ENCODE data around the gene TTYH2. TPM values are rescaled to one million over a fixed set of nuclear protein-coding genes. Genes with fewer than 3 reads are reported as not detected.

TTYH2 gene
- total RNA-seq, 1 donor from 2014 or later = 3.4 TPM

DNA sequence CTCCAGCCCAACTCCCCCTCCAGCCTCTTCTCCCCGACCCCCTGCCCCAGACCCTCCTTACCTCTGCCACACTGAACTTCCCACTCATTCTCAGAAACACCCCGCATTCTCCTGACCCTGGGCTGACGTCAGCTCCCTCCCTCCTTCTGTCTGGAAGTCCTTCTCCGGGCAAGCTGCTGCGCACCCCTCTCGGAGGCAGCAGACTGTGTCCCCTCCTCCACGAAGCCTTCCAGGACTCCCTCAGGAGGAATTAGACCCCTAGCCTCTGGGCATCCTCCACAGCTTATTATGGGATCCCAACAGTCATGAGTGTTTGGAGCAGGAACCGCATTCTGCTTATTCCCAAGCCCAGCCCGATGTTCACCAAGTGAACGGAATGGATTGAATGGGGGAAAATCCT, 13.3 kb upstream of the TTYH2 start:
- Histone ChIP-seq H3K36me3 (peaks cover 0 to 2% of the 10 kb centered on the region in 2 donors), H3K4me1 (peaks cover 26% of the 10 kb centered on the region), H3K9me3 (no peaks in the 10 kb centered on the region), H3K27ac (no peak overlapping the region), H3K4me3 (no peak overlapping the region), H3K27me3 (no peaks in the 10 kb centered on the region)
- DNase-seq (ENCODE audit: extremely low spot score in 2 of 2) = no peak
- TF ChIP-seq POLR2A (IDR thresholded peaks at IDR 0.05) (no peak), POLR2AphosphoS5 (IDR thresholded peaks at IDR 0.05; ENCODE audit: insufficient read depth in 1 of 2, low read depth in 1 of 2) (no peak)
- TF ChIP-seq, protein P1, sequence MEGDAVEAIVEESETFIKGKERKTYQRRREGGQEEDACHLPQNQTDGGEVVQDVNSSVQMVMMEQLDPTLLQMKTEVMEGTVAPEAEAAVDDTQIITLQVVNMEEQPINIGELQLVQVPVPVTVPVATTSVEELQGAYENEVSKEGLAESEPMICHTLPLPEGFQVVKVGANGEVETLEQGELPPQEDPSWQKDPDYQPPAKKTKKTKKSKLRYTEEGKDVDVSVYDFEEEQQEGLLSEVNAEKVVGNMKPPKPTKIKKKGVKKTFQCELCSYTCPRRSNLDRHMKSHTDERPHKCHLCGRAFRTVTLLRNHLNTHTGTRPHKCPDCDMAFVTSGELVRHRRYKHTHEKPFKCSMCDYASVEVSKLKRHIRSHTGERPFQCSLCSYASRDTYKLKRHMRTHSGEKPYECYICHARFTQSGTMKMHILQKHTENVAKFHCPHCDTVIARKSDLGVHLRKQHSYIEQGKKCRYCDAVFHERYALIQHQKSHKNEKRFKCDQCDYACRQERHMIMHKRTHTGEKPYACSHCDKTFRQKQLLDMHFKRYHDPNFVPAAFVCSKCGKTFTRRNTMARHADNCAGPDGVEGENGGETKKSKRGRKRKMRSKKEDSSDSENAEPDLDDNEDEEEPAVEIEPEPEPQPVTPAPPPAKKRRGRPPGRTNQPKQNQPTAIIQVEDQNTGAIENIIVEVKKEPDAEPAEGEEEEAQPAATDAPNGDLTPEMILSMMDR (IDR thresholded peaks at IDR 0.05) = no peak
- intact Hi-C loops (cut with DNase I) = no loop called here

- no peaks in the 10 kb centered on the region for H3K9me3 ChIP-seq
- TF ChIP-seq, protein P1 (IDR thresholded peaks at IDR 0.05) = no peak
- TF ChIP-seq POLR2AphosphoS5 (IDR thresholded peaks at IDR 0.05; ENCODE audit: insufficient read depth in 1 of 2, low read depth in 1 of 2) = no peak
- no peak for TF ChIP-seq POLR2A (IDR thresholded peaks at IDR 0.05)
- no peaks in the 10 kb centered on the region for H3K27me3 ChIP-seq
- H3K27ac ChIP-seq = no peak overlapping the region
- H3K4me3 ChIP-seq = no peak overlapping the region
- H3K36me3 ChIP-seq = peaks cover 0 to 13% of the 10 kb centered on the region in 2 donors
- DNase-seq (ENCODE audit: extremely low spot score in 2 of 2) = no peak
- peaks cover 37% of the 10 kb centered on the region for H3K4me1 ChIP-seq
- intact Hi-C loops (cut with DNase I) = no loop called here
These were observed 12.1 kb upstream of the TTYH2 start for GRCh38 chr17:74201250-74201649.

DNA sequence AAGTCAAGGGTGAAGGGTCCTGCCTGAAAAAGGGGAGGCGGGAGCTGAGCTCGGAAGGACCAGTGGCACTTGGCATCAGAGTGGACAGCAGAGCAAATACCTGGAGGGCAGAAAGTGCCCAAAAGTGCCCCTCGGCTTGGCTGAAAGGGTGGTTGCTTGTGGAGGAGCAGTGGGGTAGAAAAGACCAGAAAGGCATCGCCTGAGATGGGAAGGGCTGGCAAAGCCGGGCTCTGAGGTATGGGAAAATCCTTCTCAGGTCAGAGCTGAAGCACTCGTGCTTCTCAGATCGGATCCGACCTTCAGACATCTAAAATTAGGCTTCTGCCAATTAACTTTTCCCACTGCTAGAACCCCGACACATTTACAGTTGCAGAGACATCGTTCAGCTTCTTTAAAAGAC, 11.4 kb upstream of the TTYH2 start:
- no peak overlapping the region for H3K27ac ChIP-seq
- H3K27me3 ChIP-seq = no peaks in the 10 kb centered on the region
- no peak overlapping the region for H3K4me3 ChIP-seq
- intact Hi-C loops (cut with DNase I) = no loop called here
- no peak for DNase-seq (ENCODE audit: extremely low spot score in 2 of 2)
- H3K36me3 ChIP-seq = peaks cover 0 to 14% of the 10 kb centered on the region in 2 donors
- H3K4me1 ChIP-seq = peaks cover 43% of the 10 kb centered on the region
- no peaks in the 10 kb centered on the region for H3K9me3 ChIP-seq
- TF ChIP-seq POLR2A (IDR thresholded peaks at IDR 0.05) = no peak
- TF ChIP-seq, protein P1 (IDR thresholded peaks at IDR 0.05) = no peak
- TF ChIP-seq POLR2AphosphoS5 (IDR thresholded peaks at IDR 0.05; ENCODE audit: insufficient read depth in 1 of 2, low read depth in 1 of 2) = no peak

- Histone ChIP-seq H3K27me3 (no peaks in the 10 kb centered on the region), H3K27ac (no peak overlapping the region), H3K36me3 (peaks cover 0 to 19% of the 10 kb centered on the region in 2 donors), H3K4me3 (peak overlapping the region; percentile 75 to 91), H3K4me1 (peaks cover 52% of the 10 kb centered on the region), H3K9me3 (no peaks in the 10 kb centered on the region)
- TF ChIP-seq POLR2AphosphoS5 (IDR thresholded peaks at IDR 0.05; ENCODE audit: insufficient read depth in 1 of 2, low read depth in 1 of 2) (no peak), POLR2A (IDR thresholded peaks at IDR 0.05) (no peak)
- TF ChIP-seq, protein P1 (IDR thresholded peaks at IDR 0.05) = no peak
- intact Hi-C loops (cut with DNase I) = no loop called here
- no peak for DNase-seq (ENCODE audit: extremely low spot score in 2 of 2)
These were observed 10.4 kb upstream of the TTYH2 start for GRCh38 chr17:74202938-74203337.

DNA sequence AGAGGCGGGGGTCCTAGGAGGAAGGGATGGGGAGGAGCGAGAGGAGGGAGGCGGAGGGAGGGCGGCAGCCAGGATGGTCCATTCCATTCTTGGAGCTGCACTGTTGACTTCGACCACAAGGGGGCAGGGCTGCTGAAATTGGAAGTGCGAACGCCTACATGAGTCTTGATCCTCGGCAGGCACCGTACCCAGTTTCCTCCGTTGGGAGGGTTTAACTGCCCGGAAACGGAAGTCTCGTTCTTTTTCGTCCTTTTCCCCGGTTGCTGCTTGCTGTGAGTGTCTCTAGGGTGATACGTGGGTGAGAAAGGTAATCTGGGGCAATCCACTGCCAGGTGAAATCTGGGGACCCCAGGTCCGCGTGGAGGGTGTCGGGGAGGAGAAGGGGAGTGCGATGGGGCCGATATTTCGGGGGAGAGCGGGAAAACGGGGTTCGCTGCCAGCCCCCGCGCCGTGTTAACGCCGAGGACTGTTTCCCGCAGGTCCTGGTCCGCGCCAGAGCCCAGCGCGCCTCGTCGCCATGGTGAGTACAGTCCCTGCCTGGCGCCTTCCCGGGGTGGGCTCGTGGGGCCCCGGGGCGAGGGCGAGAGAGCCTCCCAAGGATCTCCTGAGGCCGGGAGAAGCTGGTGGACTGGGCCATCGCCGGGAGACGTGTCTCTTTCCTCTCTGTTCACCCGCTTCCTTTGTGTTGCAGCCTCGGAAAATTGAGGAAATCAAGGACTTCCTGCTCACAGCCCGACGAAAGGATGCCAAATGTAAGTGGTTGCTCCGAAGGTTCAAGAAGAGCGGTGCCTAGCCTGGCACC, 9.7 kb upstream of the TTYH2 start, which contains the start of gene RPL38:
TSS of gene RPL38 (plus strand) at position 240 of the 802 bp plus-strand sequence. CDS start at position 518, 278 bp downstream.
- TF ChIP-seq POLR2AphosphoS5 (IDR thresholded peaks at IDR 0.05; ENCODE audit: insufficient read depth in 1 of 2, low read depth in 1 of 2) = peak; percentile 89 to 99
- TF ChIP-seq, protein P1 (IDR thresholded peaks at IDR 0.05) = peak; percentile 96 to 98 (median 97)
- peak in 1 of 2 donors; percentile 68 for TF ChIP-seq POLR2A (IDR thresholded peaks at IDR 0.05)
- peak within 1 kb of the TSS; percentile 79 for H3K27ac ChIP-seq
- DNase-seq (ENCODE audit: extremely low spot score in 2 of 2) = peak in 1 of 2 donors; percentile 97
- H3K4me3 ChIP-seq = peak within 1 kb of the TSS; percentile 75 to 91
- H3K9me3 ChIP-seq = no peaks in the 10 kb centered on the region
- no peaks in the 10 kb centered on the region for H3K27me3 ChIP-seq
- peaks cover 0 to 26% of the 10 kb centered on the region in 2 donors for H3K36me3 ChIP-seq
- H3K4me1 ChIP-seq = peaks cover 59% of the 10 kb centered on the region
- intact Hi-C loops (cut with DNase I) = no loop called here

Measured in vagina (tissue), 2 donors.